Measurements from ENCODE around the gene FBXW7. TPM values are rescaled to one million over a fixed set of nuclear protein-coding genes. Genes with fewer than 3 reads are reported as not detected.

FBXW7 gene
- total RNA-seq, 4 donors from 2014 or later: 72.2 to 105 (median 87.1) TPM

- TF ChIP-seq CTCF (IDR thresholded peaks at IDR 0.05) (no peak), POLR2A (IDR thresholded peaks at IDR 0.05) (no peak)
- H3K9me3 ChIP-seq: no peaks in the 10 kb centered on the region
- no peaks in the 10 kb centered on the region for H3K4me1 ChIP-seq
- H3K27me3 ChIP-seq: no peaks in the 10 kb centered on the region
- no peak for DNase-seq
- H3K27ac ChIP-seq: no peak overlapping the region
- no peak overlapping the region for H3K4me3 ChIP-seq (replicated peaks in 1 of 3)
- intact Hi-C loops (cut with DNase I): no loop called here
- 77 to 83% methylated on average over 9 of the region's 9 CpGs for WGBS, 2 donors
- H3K36me3 ChIP-seq: no peaks in the 10 kb centered on the region
These were observed 36.7 kb upstream of the FBXW7 start for GRCh38 chr4:152572417-152573086.

- no peaks in the 10 kb centered on the region for H3K36me3 ChIP-seq
- intact Hi-C loops (cut with DNase I): no loop called here
- H3K27me3 ChIP-seq: no peaks in the 10 kb centered on the region
- no peaks in the 10 kb centered on the region for H3K4me1 ChIP-seq
- H3K9me3 ChIP-seq: no peaks in the 10 kb centered on the region
- H3K27ac ChIP-seq: no peak overlapping the region
- TF ChIP-seq POLR2A (IDR thresholded peaks at IDR 0.05) (no peak), CTCF (IDR thresholded peaks at IDR 0.05) (no peak)
- 94 to 97% methylated on average over 1 of the region's 1 CpG for WGBS, 2 donors
- no peak overlapping the region for H3K4me3 ChIP-seq (replicated peaks in 1 of 3)
- no peak for DNase-seq
These were observed 35.9 kb upstream of the FBXW7 start for GRCh38 chr4:152571770-152572169.

- Histone ChIP-seq H3K9me3 (no peaks in the 10 kb centered on the region), H3K4me3 (replicated peaks in 1 of 3) (no peak overlapping the region), H3K27ac (no peak overlapping the region), H3K4me1 (no peaks in the 10 kb centered on the region), H3K27me3 (no peaks in the 10 kb centered on the region), H3K36me3 (no peaks in the 10 kb centered on the region)
- TF ChIP-seq CTCF (IDR thresholded peaks at IDR 0.05): no peak
- no peak for TF ChIP-seq POLR2A (IDR thresholded peaks at IDR 0.05)
- intact Hi-C loops (cut with DNase I): no loop called here
- WGBS, 2 donors: 85 to 86% methylated on average over 1 of the region's 1 CpG
- no peak for DNase-seq
These were observed 35.4 kb upstream of the FBXW7 start for GRCh38 chr4:152571296-152571695.

GRCh38 chr4:152565333-152565732 is 29.4 kb upstream of the FBXW7 start:
- Histone ChIP-seq H3K9me3 (no peaks in the 10 kb centered on the region), H3K4me1 (peaks cover 11 to 16% of the 10 kb centered on the region in 2 donors), H3K36me3 (no peaks in the 10 kb centered on the region), H3K4me3 (replicated peaks in 1 of 3) (no peak overlapping the region), H3K27ac (peak overlapping the region; percentile 40 to 74 (median 51)), H3K27me3 (no peaks in the 10 kb centered on the region)
- DNase-seq: peak; percentile 47 to 49
- intact Hi-C loops (cut with DNase I): no loop called here
- no peak for TF ChIP-seq CTCF (IDR thresholded peaks at IDR 0.05)
- TF ChIP-seq POLR2A (IDR thresholded peaks at IDR 0.05): no peak
- WGBS, 2 donors: 25 to 37% methylated on average over 6 of the region's 6 CpGs

- DNase-seq: no peak
- Histone ChIP-seq H3K9me3 (no peaks in the 10 kb centered on the region), H3K27me3 (no peaks in the 10 kb centered on the region), H3K36me3 (no peaks in the 10 kb centered on the region), H3K4me3 (replicated peaks in 1 of 3) (no peak overlapping the region), H3K4me1 (peaks cover 11 to 16% of the 10 kb centered on the region in 2 donors), H3K27ac (no peak overlapping the region)
- intact Hi-C loops (cut with DNase I): no loop called here
- no peak for TF ChIP-seq POLR2A (IDR thresholded peaks at IDR 0.05)
- no peak for TF ChIP-seq CTCF (IDR thresholded peaks at IDR 0.05)
- 73 to 82% methylated on average over 3 of the region's 3 CpGs for WGBS, 2 donors
These were observed 28.4 kb upstream of the FBXW7 start for GRCh38 chr4:152564336-152564735.

Data from thyroid gland (tissue), 4 donors.